Colonic mucosa (tissue), 4 donors: Measurements from ENCODE around the gene KCNIP1. TPM values are rescaled to one million over a fixed set of nuclear protein-coding genes. Genes with fewer than 3 reads are reported as not detected.

Source experiments
- DNase-seq: peaks from one replicate; pipeline ENCODE4 v3.0.0-alpha.2; 2020
- H3K27ac ChIP-seq: fragments of 200-600 bp; one replicate; pipeline ENCODE4 v1.8.0; 2021
- H3K27me3 ChIP-seq: fragments of 200-600 bp; one replicate; pipeline ENCODE4 v1.8.0; 2021
- H3K36me3 ChIP-seq: fragments of 200-600 bp; one replicate; pipeline ENCODE4 v1.8.0; 2021
- H3K4me1 ChIP-seq: fragments of 200-600 bp; one replicate; pipeline ENCODE4 v1.8.0; 2021; ENCODE audit warnings: mild to moderate bottlenecking
- H3K4me3 ChIP-seq: fragments of 200-600 bp; one replicate; pipeline ENCODE4 v1.8.0; 2021
- H3K9ac ChIP-seq, 2 donors: one replicate each; pipeline ENCODE4 v1.7.0; 2013; ENCODE audit warnings: control low read depth in 2 of 2, low read depth in 2 of 2, low read length in 2 of 2
- H3K9me3 ChIP-seq: fragments of 200-600 bp; one replicate; pipeline ENCODE4 v1.8.0; 2021
- intact Hi-C: fragments of 100-400 bp; cut with DNase I; formaldehyde crosslinking; loops from one replicate; pipeline ENCODE4 v1.14.1; 2022
- total RNA-seq, 2 donors: library from RNA; stranded (reverse); fragmentation: NEBNext Ultra II Directional in 1 of 2; extraction: Animal tissue kit (Norgen Biotek cat#: 25700) in 1 of 2; gene quantifications; one replicate each; pipeline ENCODE4 v1.2.1, GENCODE V29; 2021
- TF ChIP-seq, protein P1 (sequence below): fragments of 200-600 bp; IDR thresholded peaks from one replicate; pipeline ENCODE4 v1.8.0; 2022; ENCODE audit warnings: antibody characterized with exemption, mild to moderate bottlenecking
- donor health status: healthy.
- donor health status: DM: no; HTN: no; CAD: no.
- donor health status: DM: no; HTN: no; CAD: no.

The KCNIP1 gene
- total RNA-seq, 2 donors from 2014 or later, result 0.24 to 0.25 TPM

DNA sequence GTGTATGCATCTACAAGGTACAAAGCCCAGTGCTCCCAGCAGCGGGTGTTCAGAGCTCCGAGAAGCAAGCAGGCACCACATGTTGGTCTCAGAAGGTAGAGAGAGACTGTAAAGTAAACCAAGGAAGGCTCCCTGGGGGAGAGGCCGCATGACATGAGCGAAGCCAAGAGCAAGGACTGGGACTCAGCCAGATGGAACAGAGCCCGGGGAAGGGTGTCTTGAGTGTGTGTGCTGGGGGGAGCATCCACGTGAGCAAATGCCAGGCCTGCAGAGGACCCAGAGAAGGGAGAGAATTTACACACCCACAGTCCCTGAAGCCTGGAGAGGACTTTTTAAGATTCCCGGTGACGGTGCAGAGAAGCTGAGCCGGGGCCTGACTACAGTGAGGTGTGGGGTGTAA lies 15.2 kb upstream of the KCNIP1 start:
- H3K9ac ChIP-seq, result no peak overlapping the region
- no peak for DNase-seq
- no peak overlapping the region for H3K4me3 ChIP-seq
- H3K27ac ChIP-seq, result no peak overlapping the region
- no peaks in the 10 kb centered on the region for H3K9me3 ChIP-seq
- no peaks in the 10 kb centered on the region for H3K36me3 ChIP-seq
- H3K27me3 ChIP-seq, result no peaks in the 10 kb centered on the region
- no peaks in the 10 kb centered on the region for H3K4me1 ChIP-seq
- intact Hi-C loops, result no loop called here
- TF ChIP-seq, protein P1, sequence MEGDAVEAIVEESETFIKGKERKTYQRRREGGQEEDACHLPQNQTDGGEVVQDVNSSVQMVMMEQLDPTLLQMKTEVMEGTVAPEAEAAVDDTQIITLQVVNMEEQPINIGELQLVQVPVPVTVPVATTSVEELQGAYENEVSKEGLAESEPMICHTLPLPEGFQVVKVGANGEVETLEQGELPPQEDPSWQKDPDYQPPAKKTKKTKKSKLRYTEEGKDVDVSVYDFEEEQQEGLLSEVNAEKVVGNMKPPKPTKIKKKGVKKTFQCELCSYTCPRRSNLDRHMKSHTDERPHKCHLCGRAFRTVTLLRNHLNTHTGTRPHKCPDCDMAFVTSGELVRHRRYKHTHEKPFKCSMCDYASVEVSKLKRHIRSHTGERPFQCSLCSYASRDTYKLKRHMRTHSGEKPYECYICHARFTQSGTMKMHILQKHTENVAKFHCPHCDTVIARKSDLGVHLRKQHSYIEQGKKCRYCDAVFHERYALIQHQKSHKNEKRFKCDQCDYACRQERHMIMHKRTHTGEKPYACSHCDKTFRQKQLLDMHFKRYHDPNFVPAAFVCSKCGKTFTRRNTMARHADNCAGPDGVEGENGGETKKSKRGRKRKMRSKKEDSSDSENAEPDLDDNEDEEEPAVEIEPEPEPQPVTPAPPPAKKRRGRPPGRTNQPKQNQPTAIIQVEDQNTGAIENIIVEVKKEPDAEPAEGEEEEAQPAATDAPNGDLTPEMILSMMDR, result no peak

DNA sequence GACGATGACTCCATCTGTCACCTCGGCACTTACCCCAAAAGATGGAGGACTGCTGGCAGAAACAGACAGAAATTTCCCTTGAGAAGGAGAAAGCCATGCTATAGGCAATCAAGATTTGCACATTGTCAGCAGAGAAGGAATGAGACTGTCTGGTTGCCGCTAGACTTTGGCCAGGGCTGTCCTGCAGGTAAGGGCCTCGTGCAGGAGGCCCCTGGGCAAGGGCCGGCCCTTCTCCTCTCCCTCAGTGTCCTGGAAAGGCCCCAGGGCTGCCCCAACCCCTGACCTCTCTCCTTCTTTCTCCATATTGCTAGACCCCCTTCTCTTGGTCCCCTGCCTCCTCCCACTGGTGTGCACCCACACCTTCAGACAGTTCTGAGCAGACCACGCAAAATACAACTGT lies 14.6 kb upstream of the KCNIP1 start:
- no peaks in the 10 kb centered on the region for H3K27me3 ChIP-seq
- no peak overlapping the region for H3K4me3 ChIP-seq
- TF ChIP-seq, protein P1, result no peak
- H3K27ac ChIP-seq, result no peak overlapping the region
- H3K9ac ChIP-seq, result no peak overlapping the region
- no peaks in the 10 kb centered on the region for H3K36me3 ChIP-seq
- intact Hi-C loops, result no loop called here
- no peaks in the 10 kb centered on the region for H3K4me1 ChIP-seq
- no peak for DNase-seq
- no peaks in the 10 kb centered on the region for H3K9me3 ChIP-seq

DNA sequence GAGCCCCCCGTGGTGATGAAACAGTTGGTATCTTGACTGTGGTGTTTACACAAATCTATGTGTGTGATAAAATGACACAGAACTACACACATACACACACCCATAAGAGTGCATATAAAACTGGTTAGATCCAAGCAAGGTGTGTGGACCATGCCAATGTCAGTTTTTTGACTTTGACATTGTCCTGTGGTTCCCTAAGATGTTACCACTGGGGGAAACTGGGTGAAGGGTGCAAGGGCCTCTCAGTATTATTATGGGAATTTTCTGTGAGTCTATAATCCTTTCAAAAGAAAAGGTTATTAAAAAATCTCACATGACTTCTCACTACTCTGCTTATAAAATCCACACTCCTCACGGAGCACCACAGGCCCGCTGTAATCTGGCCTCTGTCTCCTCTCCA lies 13.4 kb upstream of the KCNIP1 start:
- no peaks in the 10 kb centered on the region for H3K9me3 ChIP-seq
- intact Hi-C loops, result no loop called here
- H3K9ac ChIP-seq, result no peak overlapping the region
- no peaks in the 10 kb centered on the region for H3K36me3 ChIP-seq
- TF ChIP-seq, protein P1, result no peak
- no peaks in the 10 kb centered on the region for H3K4me1 ChIP-seq
- DNase-seq, result no peak
- no peaks in the 10 kb centered on the region for H3K27me3 ChIP-seq
- no peak overlapping the region for H3K4me3 ChIP-seq
- H3K27ac ChIP-seq, result no peak overlapping the region

- TF ChIP-seq, protein P1, result no peak
- H3K27ac ChIP-seq, result no peak overlapping the region
- H3K4me1 ChIP-seq, result no peaks in the 10 kb centered on the region
- intact Hi-C loops, result no loop called here
- H3K27me3 ChIP-seq, result no peaks in the 10 kb centered on the region
- no peak overlapping the region for H3K9ac ChIP-seq
- no peaks in the 10 kb centered on the region for H3K9me3 ChIP-seq
- H3K36me3 ChIP-seq, result no peaks in the 10 kb centered on the region
- DNase-seq, result no peak
- H3K4me3 ChIP-seq, result no peak overlapping the region
Observed at GRCh38 chr5:170491479-170491878, 12.3 kb upstream of the KCNIP1 start.

- intact Hi-C loops, result no loop called here
Observed at GRCh38 chr5:170493028-170493820, 10.6 kb upstream of the KCNIP1 start.

More at GRCh38 chr5:170493028-170493820, 10.6 kb upstream of the KCNIP1 start:
- Histone ChIP-seq H3K9me3 (no peaks in the 10 kb centered on the region), H3K4me1 (no peaks in the 10 kb centered on the region), H3K36me3 (no peaks in the 10 kb centered on the region), H3K9ac (no peak overlapping the region), H3K27me3 (no peaks in the 10 kb centered on the region), H3K27ac (no peak overlapping the region), H3K4me3 (no peak overlapping the region)
- TF ChIP-seq, protein P1, result no peak
- no peak for DNase-seq
